ENCODE results near the gene GRIA4. TPM values are rescaled to one million over a fixed set of nuclear protein-coding genes. Genes with fewer than 3 reads are reported as not detected.

Gene GRIA4
- total and polyA plus RNA-seq, 2 of the 13 experiments (the other 11 are each of a cell fraction or from before 2014, with no cell fraction given), result not detected

DNA sequence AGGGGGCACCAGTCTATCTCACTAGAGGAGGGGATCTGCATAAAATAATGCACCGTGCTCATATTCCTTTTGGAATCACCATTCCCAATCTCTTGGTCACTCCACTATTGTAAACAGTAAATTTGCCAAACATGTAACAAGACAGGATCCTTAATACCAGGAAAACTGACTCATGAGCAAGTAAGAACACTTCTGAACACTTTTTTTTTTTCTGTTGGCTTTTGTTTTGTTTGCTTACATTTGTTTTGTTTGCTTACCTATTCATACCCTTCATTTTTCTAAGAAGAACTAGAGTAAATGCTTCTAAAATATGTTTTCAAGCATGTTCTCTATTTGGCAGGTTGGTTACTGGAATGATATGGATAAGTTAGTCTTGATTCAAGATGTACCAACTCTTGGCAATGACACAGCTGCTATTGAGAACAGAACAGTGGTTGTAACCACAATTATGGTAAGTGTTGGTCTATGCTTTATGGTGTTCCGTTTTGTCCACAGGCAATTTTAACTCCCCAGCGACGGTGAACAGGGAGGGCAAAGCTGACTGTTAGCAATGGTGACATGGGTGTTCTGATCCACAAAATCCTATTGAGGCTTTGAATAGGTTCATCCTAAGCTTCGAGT, 300.3 kb downstream of the GRIA4 start:
- H3K27me3 ChIP-seq (ENCODE audit: control insufficient read depth in 1 of 2, insufficient read depth in 2 of 2, low read length in 2 of 2), result no peaks in the 10 kb centered on the region
- 2% methylated on average over 5 of the region's 5 CpGs for WGBS (ENCODE audit: low lambda C conversion rate)
- no peak overlapping the region for H3K9ac ChIP-seq (ENCODE audit: insufficient read depth, low read depth, low read length)
- intact Hi-C loops (cut with micrococcal nuclease; ENCODE audit: unreplicated experiment), result no loop called here
- ChIA-PET CTCF (ENCODE audit: low intra/inter-chr PET ratio, low total read pairs) (no interaction called here), POLR2A (no interaction called here)
- DNase-seq (ENCODE audit: low spot score), result no peak
- BruUV-seq (replicated peaks), result no TSS peak
- H4K20me1 ChIP-seq (ENCODE audit: insufficient read depth, low read length), result no peaks in the 10 kb centered on the region
- no peaks in the 10 kb centered on the region for H3K9me3 ChIP-seq (ENCODE audit: low read length)
- no peak overlapping the region for H3K4me3 ChIP-seq (replicated peaks in 1 of 3; ENCODE audit: insufficient read depth in 1 of 3, low read depth in 2 of 3, low read length in 3 of 3)
- no peak overlapping the region for H3K27ac ChIP-seq (ENCODE audit: extremely low read length, insufficient read depth, low read length)
- no peaks in the 10 kb centered on the region for H3K4me1 ChIP-seq (ENCODE audit: insufficient read depth, low read length)
- in situ Hi-C loops (cut with HindIII; ENCODE audit: extremely low pct_ligation_motif_present, low pct_unique_long_range_greater_than_20kb), result no loop called here
- no peak overlapping the region for H3K4me2 ChIP-seq (ENCODE audit: low read depth, low read length)
- H2AFZ ChIP-seq (ENCODE audit: low read length), result no peak overlapping the region
- H3K36me3 ChIP-seq (replicated peaks in 1 of 2; ENCODE audit: control insufficient read depth in 1 of 2, insufficient read depth in 2 of 2, low read length in 2 of 2), result no peaks in the 10 kb centered on the region
- FAIRE-seq, result no peak
- ATAC-seq, result no peak
- no peaks in the 10 kb centered on the region for H3K79me2 ChIP-seq (ENCODE audit: insufficient read depth, low read length)
- TF ChIP-seq ZNF350 (CRISPR knock-in tag; IDR thresholded peaks at IDR 0.05; ENCODE audit: borderline replicate concordance, low read depth) (no peak), ZNF143 (CRISPR knock-in tag; IDR thresholded peaks at IDR 0.05) (no peak), ZNF567 (CRISPR knock-in tag; IDR thresholded peaks at IDR 0.05; ENCODE audit: borderline replicate concordance) (no peak), ZNF460 (CRISPR knock-in tag; IDR thresholded peaks at IDR 0.05; ENCODE audit: borderline replicate concordance) (no peak), MXD4 (CRISPR knock-in tag; IDR thresholded peaks at IDR 0.05) (no peak), SETDB1 (CRISPR knock-in tag; IDR thresholded peaks at IDR 0.05; ENCODE audit: borderline replicate concordance) (no peak), GABPB1 (CRISPR knock-in tag; IDR thresholded peaks at IDR 0.05) (no peak)
- TF ChIP-seq, protein P1, sequence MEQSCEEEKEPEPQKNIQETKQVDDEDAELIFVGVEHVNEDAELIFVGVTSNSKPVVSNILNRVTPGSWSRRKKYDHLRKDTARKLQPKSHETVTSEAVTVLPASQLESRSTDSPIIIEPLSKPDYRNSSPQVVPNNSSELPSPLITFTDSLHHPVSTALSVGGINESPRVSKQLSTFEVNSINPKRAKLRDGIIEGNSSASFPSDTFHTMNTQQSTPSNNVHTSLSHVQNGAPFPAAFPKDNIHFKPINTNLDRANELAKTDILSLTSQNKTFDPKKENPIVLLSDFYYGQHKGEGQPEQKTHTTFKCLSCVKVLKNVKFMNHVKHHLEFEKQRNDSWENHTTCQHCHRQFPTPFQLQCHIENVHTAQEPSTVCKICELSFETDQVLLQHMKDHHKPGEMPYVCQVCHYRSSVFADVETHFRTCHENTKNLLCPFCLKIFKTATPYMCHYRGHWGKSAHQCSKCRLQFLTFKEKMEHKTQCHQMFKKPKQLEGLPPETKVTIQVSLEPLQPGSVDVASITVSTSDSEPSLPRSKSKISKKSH (CRISPR knock-in tag; IDR thresholded peaks at IDR 0.05; ENCODE audit: borderline replicate concordance), result no peak
- TF ChIP-seq, protein P2, sequence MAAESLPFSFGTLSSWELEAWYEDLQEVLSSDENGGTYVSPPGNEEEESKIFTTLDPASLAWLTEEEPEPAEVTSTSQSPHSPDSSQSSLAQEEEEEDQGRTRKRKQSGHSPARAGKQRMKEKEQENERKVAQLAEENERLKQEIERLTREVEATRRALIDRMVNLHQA (CRISPR knock-in tag; IDR thresholded peaks at IDR 0.05), result no peak
